B cell (primary cell): ENCODE results near the gene SFMBT2. TPM values are rescaled to one million over a fixed set of nuclear protein-coding genes. Genes with fewer than 3 reads are reported as not detected.

ENCODE experiments used
- ATAC-seq: fragments of 200-7000 bp; cut with Tn5 transposase; one replicate; pipeline ENCODE4 v1.10.0; 2021; ENCODE audit warnings: low read depth, mild to moderate bottlenecking, moderate number of reproducible peaks, moderate library complexity
- CTCF ChIA-PET: fragments of 350-600 bp; sonication (Branson Sonifier 250); formaldehyde crosslinking; loops from one replicate; lab custom pipeline; 2021; ENCODE audit warnings: antibody characterized with exemption, inconsistent platforms; lab: Charles Lee
- POLR2A ChIA-PET: fragments of 350-600 bp; sonication (Branson Sonifier 250); formaldehyde crosslinking; loops from one replicate; lab custom pipeline; 2021; ENCODE audit warnings: antibody characterized with exemption; lab: Charles Lee
- DNase-seq: peaks from one replicate; pipeline ENCODE4 v3.0.0; 2013
- H2AFZ ChIP-seq: 2 replicates; pipeline ENCODE4 v1.6.1; 2012; ENCODE audit warnings: mild to moderate bottlenecking, low read depth, low read length; ENCODE audit not compliant: insufficient read depth, poor library complexity, severe bottlenecking
- H3K27ac ChIP-seq, 2 donors: 1 replicate in 1 of 2; 2 replicates in 1 of 2; pipeline ENCODE4 v1.5.1; 2012 to 2013; ENCODE audit warnings: low read length in 2 of 2, mild to moderate bottlenecking in 2 of 2, moderate library complexity in 1 of 2
- H3K27me3 ChIP-seq, 4 experiments: fragments of 200-600 bp in 1 of 4; sonication (generic) in 1 of 4; replicated peaks in 1 of 4; 1 replicate in 2 of 4; 2 replicates in 2 of 4; pipeline versions ENCODE4 v1.6.1 to v1.7.0; 2013 to 2016; ENCODE audit warnings: low read length in 3 of 4, mild to moderate bottlenecking in 2 of 4, mixed read lengths in 1 of 4, moderate library complexity in 1 of 4; ENCODE audit not compliant: insufficient read depth in 4 of 4, control insufficient read depth in 3 of 4; ENCODE audit errors: control extremely low read depth in 1 of 4
- H3K36me3 ChIP-seq, 2 experiments: replicated peaks in 1 of 2; 1 replicate in 1 of 2; 2 replicates in 1 of 2; pipeline versions ENCODE4 v1.6.1 to v1.7.1; 2013; ENCODE audit warnings: low read length in 1 of 2; ENCODE audit not compliant: insufficient read depth in 2 of 2, control insufficient read depth in 1 of 2; ENCODE audit errors: control extremely low read depth in 1 of 2, extremely low read depth in 1 of 2
- H3K4me1 ChIP-seq, 2 donors: fragments of 200-600 bp in 1 of 2; sonication (generic) in 1 of 2; 1 replicate in 1 of 2; 2 replicates in 1 of 2; pipeline versions ENCODE4 v1.5.1 to v1.6.1; 2013 to 2017; ENCODE audit warnings: low read length in 2 of 2; ENCODE audit not compliant: control insufficient read depth in 2 of 2, insufficient read depth in 2 of 2
- H3K4me2 ChIP-seq: replicated peaks from 2 replicates; pipeline ENCODE3; 2012; ENCODE audit warnings: mild to moderate bottlenecking, low read depth, low read length; ENCODE audit not compliant: poor library complexity, severe bottlenecking
- H3K4me3 ChIP-seq, 5 experiments: fragments of 200-600 bp in 1 of 5; sonication (generic) in 1 of 5; 1 replicate in 3 of 5; 2 replicates in 2 of 5; pipeline versions ENCODE4 v1.5.1 to v1.7.0; 2011 to 2016; ENCODE audit warnings: low read length in 4 of 5, mild to moderate bottlenecking in 4 of 5, low read depth in 2 of 5, control low read depth in 1 of 5, moderate library complexity in 1 of 5; ENCODE audit not compliant: insufficient read depth in 1 of 5; ENCODE audit errors: control extremely low read depth in 1 of 5, extremely low read depth in 1 of 5
- H3K79me2 ChIP-seq: fragments of 200-600 bp; sonication (generic); one replicate; pipeline ENCODE4 v1.6.0; 2016; ENCODE audit warnings: low read length; ENCODE audit not compliant: control insufficient read depth, insufficient read depth
- H3K9ac ChIP-seq: fragments of 200-600 bp; sonication (generic); 2 replicates; pipeline ENCODE4 v1.6.1; 2017; ENCODE audit warnings: mild to moderate bottlenecking, low read length, moderate library complexity
- H3K9me3 ChIP-seq, 3 donors: one replicate each; pipeline versions ENCODE4 v1.6.1 to v1.7.1; 2013; ENCODE audit warnings: low read length in 2 of 3; ENCODE audit not compliant: control insufficient read depth in 2 of 3, insufficient read depth in 1 of 3; ENCODE audit errors: control extremely low read depth in 1 of 3
- H4K20me1 ChIP-seq: 2 replicates; pipeline ENCODE4 v1.6.0; 2012; ENCODE audit warnings: mild to moderate bottlenecking, low read length; ENCODE audit not compliant: insufficient read depth, control insufficient read depth, poor library complexity, severe bottlenecking
- H3K27ac Mint-ChIP-seq: one replicate; pipeline ENCODE4 v1.8.0; 2021; ENCODE audit warnings: mixed read lengths
- H3K27me3 Mint-ChIP-seq: one replicate; pipeline ENCODE4 v1.8.0; 2021; ENCODE audit warnings: mixed read lengths
- H3K4me1 Mint-ChIP-seq: one replicate; pipeline ENCODE4 v1.8.0; 2021; ENCODE audit warnings: mixed read lengths
- H3K4me3 Mint-ChIP-seq: one replicate; pipeline ENCODE4 v1.8.0; 2021; ENCODE audit warnings: mixed read lengths
- H3K9me3 Mint-ChIP-seq: one replicate; pipeline ENCODE4 v1.8.0; 2022; ENCODE audit warnings: mixed read lengths; ENCODE audit not compliant: insufficient read depth
- CTCF ChIP-seq: fragments of 200-600 bp; IDR thresholded peaks from one replicate; pipeline ENCODE4 v1.8.0; 2022; ENCODE audit warnings: antibody characterized with exemption, mild to moderate bottlenecking
- EZH2 ChIP-seq: IDR thresholded peaks from 2 replicates; pipeline ENCODE4 v1.6.1; 2012; ENCODE audit warnings: borderline replicate concordance, low read depth, mild to moderate bottlenecking, moderate library complexity, low read length; ENCODE audit not compliant: insufficient read depth, poor library complexity, severe bottlenecking
- WGBS: methylation state at CpG from one replicate; pipeline ENCODE4 v1.1.5; 2013; ENCODE audit warnings: missing lambda C conversion rate; ENCODE audit not compliant: insufficient coverage; 5-methylcytosine and 5-hydroxymethylcytosine counted together
- intact Hi-C: fragments of 100-400 bp; cut with micrococcal nuclease; formaldehyde crosslinking; loops from one replicate; pipeline ENCODE4 v1.10.0; 2022
- polyA plus RNA-seq: library from polyadenylated mRNA; depleted of rRNA; stranded (reverse); fragments of >200 nt; gene quantifications from 2 replicates; pipeline ENCODE4 v1.2.3, GENCODE V29; 2012
- total RNA-seq, 2 donors: library from RNA; stranded (reverse); fragments of 120-200 nt in 1 of 2; gene quantifications; 1 replicate in 1 of 2; 2 replicates in 1 of 2; pipeline versions ENCODE4 v1.2.3 to v1.2.4, GENCODE V29; 2013 to 2022

The SFMBT2 gene
- total and polyA plus RNA-seq, 2 donors (not counting 1 experiment from before 2014, with no cell fraction given): 2.3 to 24.0 TPM

GRCh38 chr10:7189909-7190308 is 220.9 kb downstream of the SFMBT2 start:
- POLR2A ChIA-PET: no interaction called here
- H3K27ac Mint-ChIP-seq: no peak overlapping the region
- no peak overlapping the region for H3K9ac ChIP-seq
- peaks cover 53% of the 10 kb centered on the region for H3K4me1 Mint-ChIP-seq
- no peak for ATAC-seq
- no peaks in the 10 kb centered on the region for H3K79me2 ChIP-seq
- H3K36me3 ChIP-seq: no peaks in the 10 kb centered on the region
- peaks cover 0 to 14% (median 14%) of the 10 kb centered on the region in 3 donors for H3K9me3 ChIP-seq
- H3K4me2 ChIP-seq: no peak overlapping the region
- H3K27me3 Mint-ChIP-seq: no peaks in the 10 kb centered on the region
- 98% methylated on average over 6 of the region's 11 CpGs for WGBS
- H3K4me1 ChIP-seq: peaks cover 41 to 50% of the 10 kb centered on the region in 2 donors
- no peak overlapping the region for H3K4me3 ChIP-seq
- intact Hi-C loops: loop anchor here (10.0 kb wide), 2 partner anchors 265 to 1155 kb away; no protein-coding TSS in a partner anchor
- TF ChIP-seq EZH2 (no peak), CTCF (no peak)
- no peak overlapping the region for H3K27ac ChIP-seq
- no peaks in the 10 kb centered on the region for H4K20me1 ChIP-seq
- H3K4me3 Mint-ChIP-seq: no peak overlapping the region
- CTCF ChIA-PET: no interaction called here
- no peaks in the 10 kb centered on the region for H3K27me3 ChIP-seq
- no peak for DNase-seq
- peaks cover 3% of the 10 kb centered on the region for H3K9me3 Mint-ChIP-seq
- no peak overlapping the region for H2AFZ ChIP-seq

- no peak overlapping the region for H3K9ac ChIP-seq
- WGBS: 94% methylated on average over 7 of the region's 9 CpGs
- no peak overlapping the region for H3K4me3 ChIP-seq
- no peak overlapping the region for H3K4me3 Mint-ChIP-seq
- ATAC-seq (no peak), DNase-seq (no peak)
- H3K36me3 ChIP-seq: no peaks in the 10 kb centered on the region
- peaks cover 0 to 20% (median 19%) of the 10 kb centered on the region in 3 donors for H3K9me3 ChIP-seq
- H4K20me1 ChIP-seq: no peaks in the 10 kb centered on the region
- no peaks in the 10 kb centered on the region for H3K27me3 ChIP-seq
- peaks cover 57% of the 10 kb centered on the region for H3K4me1 Mint-ChIP-seq
- no peak overlapping the region for H3K4me2 ChIP-seq
- H3K79me2 ChIP-seq: no peaks in the 10 kb centered on the region
- no peak overlapping the region for H3K27ac Mint-ChIP-seq
- H3K4me1 ChIP-seq: peaks cover 43 to 55% of the 10 kb centered on the region in 2 donors
- ChIA-PET CTCF (no interaction called here), POLR2A (no interaction called here)
- peaks cover 3% of the 10 kb centered on the region for H3K9me3 Mint-ChIP-seq
- no peak overlapping the region for H3K27ac ChIP-seq
- H2AFZ ChIP-seq: no peak overlapping the region
- TF ChIP-seq CTCF (no peak), EZH2 (no peak)
- intact Hi-C loops: loop anchor here (10.0 kb wide), 2 partner anchors 264 to 1156 kb away; no protein-coding TSS in a partner anchor
- no peaks in the 10 kb centered on the region for H3K27me3 Mint-ChIP-seq
Measured at GRCh38 chr10:7188456-7189050, 222.3 kb downstream of the SFMBT2 start.
